Inferior parietal cortex (tissue), 1 donor: ENCODE data around the gene PCDHGB1.
"Not testable (repeated sequence)": the region's sequence is repeated elsewhere in the genome, so short reads cannot be mapped to it uniquely, and the experiment has no call there.

Experiments
- DNase-seq: peaks from one replicate; pipeline ENCODE4 v3.0.0-alpha.2; 2016; ENCODE audit errors: extremely low spot score

PCDHGB1 gene

GRCh38 chr5:141382469-141383294 lies 32.8 kb downstream of the PCDHGB1 start, which contains the start of gene PCDHGA7:
TSS of gene PCDHGA7 (plus strand) at chr5:141382742. CDS start at chr5:141382900, 158 bp downstream.
- no peak for DNase-seq

GRCh38 chr5:141383345-141383744 lies 33.4 kb downstream of the PCDHGB1 start:
- no peak for DNase-seq

GRCh38 chr5:141384471-141385267 lies 34.8 kb downstream of the PCDHGB1 start:
- DNase-seq: no peak

GRCh38 chr5:141387557-141388311 lies 37.8 kb downstream of the PCDHGB1 start, which contains the start of gene PCDHGB4:
TSS of gene PCDHGB4 (plus strand) at chr5:141387698. CDS start at chr5:141387885, 187 bp downstream.
- DNase-seq: not testable (repeated sequence)

GRCh38 chr5:141388661-141389060 lies 38.8 kb downstream of the PCDHGB1 start:
- no peak for DNase-seq

GRCh38 chr5:141389153-141390042 lies 39.5 kb downstream of the PCDHGB1 start:
- DNase-seq: no peak

- no peak for DNase-seq
Observed at GRCh38 chr5:141392429-141393198, 42.7 kb downstream of the PCDHGB1 start, which contains the start of gene PCDHGA8. TSS of gene PCDHGA8 (plus strand) at chr5:141392633. CDS start at chr5:141392814, 181 bp downstream.

- no peak for DNase-seq
Observed at GRCh38 chr5:141393267-141393666, 43.4 kb downstream of the PCDHGB1 start.

GRCh38 chr5:141394401-141395187 lies 44.7 kb downstream of the PCDHGB1 start:
- DNase-seq: not testable (repeated sequence)

- not testable (repeated sequence) for DNase-seq
Observed at GRCh38 chr5:141397756-141398551, 48.1 kb downstream of the PCDHGB1 start, which contains the start of gene PCDHGB5. TSS of gene PCDHGB5 (plus strand) at chr5:141397947. CDS start at chr5:141398128, 181 bp downstream.

GRCh38 chr5:141398608-141399007 lies 48.7 kb downstream of the PCDHGB1 start:
- no peak for DNase-seq

- DNase-seq: no peak
Observed at GRCh38 chr5:141399555-141400258, 49.8 kb downstream of the PCDHGB1 start.
